G401 (cell line): Measurements from ENCODE around the gene FAM107B. TPM values are rescaled to one million over a fixed set of nuclear protein-coding genes. Genes with fewer than 3 reads are reported as not detected.
"Not testable (repeated sequence)": the region's sequence is repeated elsewhere in the genome, so short reads cannot be mapped to it uniquely, and the experiment has no call there.

Experiments
- DNase-seq: peaks from one replicate; pipeline ENCODE4 v3.0.0-alpha.2; 2015; ENCODE audit warnings: low spot score
- in situ Hi-C: cut with HindIII; loops from 2 replicates; pipeline ENCODE4 v1.10.0; 2016; ENCODE audit warnings: low sequenced_read_pairs, mixed read lengths
- total RNA-seq: library from RNA; depleted of rRNA; stranded (reverse); fragments of >200 nt; shearing (Covaris generic); gene quantifications from 2 replicates; pipeline ENCODE4 v1.2.3, GENCODE V29; 2014

Gene FAM107B
- total RNA-seq, 1 experiment from 2014 or later, result 44.6 TPM

GRCh38 chr10:14742382-14742781 lies 32.3 kb downstream of the FAM107B start:
- DNase-seq, result no peak
- in situ Hi-C loops, result no loop called here

GRCh38 chr10:14740684-14741247 lies 33.9 kb downstream of the FAM107B start:
- in situ Hi-C loops, result no loop called here
- no peak for DNase-seq

- DNase-seq, result peak; percentile 31
- in situ Hi-C loops, result no loop called here
These were observed 36.7 kb downstream of the FAM107B start for GRCh38 chr10:14737808-14738545.

- in situ Hi-C loops, result no loop called here
These were observed 38.1 kb downstream of the FAM107B start for GRCh38 chr10:14736600-14737081.

GRCh38 chr10:14736043-14736442 lies 38.7 kb downstream of the FAM107B start:
- peak; percentile 13 for DNase-seq
- in situ Hi-C loops, result no loop called here

More at GRCh38 chr10:14736600-14737081, 38.1 kb downstream of the FAM107B start:
- peak; percentile 78 for DNase-seq

GRCh38 chr10:14731875-14732512 lies 42.7 kb downstream of the FAM107B start:
- no peak for DNase-seq
- in situ Hi-C loops, result no loop called here

- DNase-seq, result no peak
- in situ Hi-C loops, result no loop called here
These were observed 46.4 kb downstream of the FAM107B start for GRCh38 chr10:14728346-14728745.

GRCh38 chr10:14727924-14728323 lies 46.8 kb downstream of the FAM107B start:
- DNase-seq, result no peak
- in situ Hi-C loops, result no loop called here

- in situ Hi-C loops, result no loop called here
- no peak for DNase-seq
These were observed 47.2 kb downstream of the FAM107B start for GRCh38 chr10:14727465-14727864.

GRCh38 chr10:14724931-14725330 lies 49.8 kb downstream of the FAM107B start:
- DNase-seq, result no peak
- in situ Hi-C loops, result no loop called here

- in situ Hi-C loops, result no loop called here
- DNase-seq, result no peak
These were observed 51.5 kb downstream of the FAM107B start for GRCh38 chr10:14723052-14723689.

GRCh38 chr10:14717552-14717951 lies 57.1 kb downstream of the FAM107B start:
- in situ Hi-C loops, result no loop called here
- no peak for DNase-seq

- DNase-seq, result no peak
These were observed 61.7 kb downstream of the FAM107B start for GRCh38 chr10:14712991-14713424.

GRCh38 chr10:14709344-14709743 lies 65.4 kb downstream of the FAM107B start:
- not testable (repeated sequence) for DNase-seq

More at GRCh38 chr10:14712991-14713424, 61.7 kb downstream of the FAM107B start:
- in situ Hi-C loops, result no loop called here

GRCh38 chr10:14707481-14707880 lies 67.2 kb downstream of the FAM107B start:
- DNase-seq, result no peak
- in situ Hi-C loops, result no loop called here

More at GRCh38 chr10:14709344-14709743, 65.4 kb downstream of the FAM107B start:
- in situ Hi-C loops, result not testable (repeated sequence)

GRCh38 chr10:14705548-14706230 lies 69.0 kb downstream of the FAM107B start:
- no peak for DNase-seq
- in situ Hi-C loops, result no loop called here

- in situ Hi-C loops, result no loop called here
- no peak for DNase-seq
These were observed 71.1 kb downstream of the FAM107B start for GRCh38 chr10:14703631-14704001.

- no peak for DNase-seq
- in situ Hi-C loops, result no loop called here
These were observed 73.2 kb downstream of the FAM107B start for GRCh38 chr10:14701466-14701865.

- in situ Hi-C loops, result no loop called here
- DNase-seq, result no peak
These were observed 74.2 kb downstream of the FAM107B start for GRCh38 chr10:14700546-14700945.
